GM10248 (cell line): Measurements from ENCODE around the gene KCTD7.
"Not testable (repeated sequence)": the region's sequence is repeated elsewhere in the genome, so short reads cannot be mapped to it uniquely, and the experiment has no call there.

Experiments used
- CTCF ChIA-PET: fragments of 300-600 bp; sonication (Branson Sonifier 250); formaldehyde crosslinking; extraction: SDS; loops from one replicate; lab custom pipeline; 2021; ENCODE audit warnings: antibody characterized with exemption; lab: Yijun Ruan, JAX
- POLR2A ChIA-PET: fragments of 350-650 bp; sonication (Branson Sonifier 250); formaldehyde crosslinking; extraction: SDS; loops from one replicate; lab custom pipeline; 2020; ENCODE audit warnings: antibody characterized with exemption; lab: Yijun Ruan, JAX
- DNase-seq: peaks from one replicate; pipeline ENCODE4 v3.0.0; 2012; ENCODE audit errors: extremely low spot score
- TF ChIP-seq, protein P1 (sequence below): IDR thresholded peaks from 2 replicates; pipeline ENCODE4 v1.5.1; 2012; ENCODE audit warnings: mild to moderate bottlenecking, low read depth; ENCODE audit errors: extremely low read depth, missing control alignments, control extremely low read depth

KCTD7 gene

DNA sequence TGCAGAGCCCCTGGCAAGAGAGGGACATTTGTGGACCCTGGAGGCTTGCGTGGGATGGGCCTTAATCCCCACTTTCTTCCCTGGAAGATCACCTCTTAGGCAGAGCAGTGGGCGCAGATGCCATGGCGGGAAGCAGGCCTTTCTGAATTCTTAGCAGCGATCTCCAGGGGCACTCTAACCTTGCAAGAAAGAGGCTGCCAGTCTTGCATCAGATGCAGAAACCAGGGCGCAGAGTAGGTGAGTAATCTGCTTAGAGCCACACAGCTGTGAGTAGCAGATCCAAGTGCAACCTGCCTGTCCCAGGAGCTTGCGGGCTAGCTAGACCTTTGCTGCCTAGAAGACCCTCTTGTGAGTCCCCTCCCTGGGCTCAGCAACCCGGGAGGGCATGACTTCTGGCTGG lies 40.0 kb downstream of the KCTD7 start:
- POLR2A ChIA-PET, result interaction anchor here (1.3 kb wide), 1 partner anchor 14 kb away, joined by 3 read pairs; no protein-coding TSS in a partner anchor
- TF ChIP-seq, protein P1, sequence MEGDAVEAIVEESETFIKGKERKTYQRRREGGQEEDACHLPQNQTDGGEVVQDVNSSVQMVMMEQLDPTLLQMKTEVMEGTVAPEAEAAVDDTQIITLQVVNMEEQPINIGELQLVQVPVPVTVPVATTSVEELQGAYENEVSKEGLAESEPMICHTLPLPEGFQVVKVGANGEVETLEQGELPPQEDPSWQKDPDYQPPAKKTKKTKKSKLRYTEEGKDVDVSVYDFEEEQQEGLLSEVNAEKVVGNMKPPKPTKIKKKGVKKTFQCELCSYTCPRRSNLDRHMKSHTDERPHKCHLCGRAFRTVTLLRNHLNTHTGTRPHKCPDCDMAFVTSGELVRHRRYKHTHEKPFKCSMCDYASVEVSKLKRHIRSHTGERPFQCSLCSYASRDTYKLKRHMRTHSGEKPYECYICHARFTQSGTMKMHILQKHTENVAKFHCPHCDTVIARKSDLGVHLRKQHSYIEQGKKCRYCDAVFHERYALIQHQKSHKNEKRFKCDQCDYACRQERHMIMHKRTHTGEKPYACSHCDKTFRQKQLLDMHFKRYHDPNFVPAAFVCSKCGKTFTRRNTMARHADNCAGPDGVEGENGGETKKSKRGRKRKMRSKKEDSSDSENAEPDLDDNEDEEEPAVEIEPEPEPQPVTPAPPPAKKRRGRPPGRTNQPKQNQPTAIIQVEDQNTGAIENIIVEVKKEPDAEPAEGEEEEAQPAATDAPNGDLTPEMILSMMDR, result no peak
- CTCF ChIA-PET, result interaction anchor here (0.8 to 1.2 kb wide), 2 partner anchors 11 kb away, joined by 3 read pairs; no protein-coding TSS in a partner anchor

DNA sequence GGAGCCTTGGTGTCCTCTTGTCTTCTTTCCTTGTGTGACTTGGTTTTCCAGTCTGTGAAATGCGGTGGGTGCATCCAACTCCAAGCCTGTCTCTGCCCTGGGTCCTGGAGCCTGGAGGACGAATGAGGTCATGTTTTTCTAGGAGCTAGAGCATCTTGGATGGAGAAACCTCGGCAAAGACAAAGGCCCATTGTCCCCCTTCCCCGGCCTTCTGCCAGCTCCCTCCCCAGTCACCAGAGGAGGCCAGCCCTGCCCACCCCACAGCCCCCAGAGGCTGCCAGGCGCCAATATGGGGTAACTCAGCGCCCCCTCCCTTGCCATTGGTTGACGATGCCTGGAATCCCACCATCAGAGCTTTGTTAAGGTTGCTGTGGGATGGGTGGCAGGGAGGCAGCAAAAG lies 40.4 kb downstream of the KCTD7 start:
- ChIA-PET POLR2A (interaction anchor here (1.3 kb wide), 1 partner anchor 15 kb away, joined by 3 read pairs; no protein-coding TSS in a partner anchor), CTCF (interaction anchor here (1.2 kb wide), 1 partner anchor 11 kb away, joined by 3 read pairs; no protein-coding TSS in a partner anchor)
- no peak for DNase-seq
- TF ChIP-seq, protein P1, result no peak

More for the DNA sequence above, 40.0 kb downstream of the KCTD7 start:
- no peak for DNase-seq

DNA sequence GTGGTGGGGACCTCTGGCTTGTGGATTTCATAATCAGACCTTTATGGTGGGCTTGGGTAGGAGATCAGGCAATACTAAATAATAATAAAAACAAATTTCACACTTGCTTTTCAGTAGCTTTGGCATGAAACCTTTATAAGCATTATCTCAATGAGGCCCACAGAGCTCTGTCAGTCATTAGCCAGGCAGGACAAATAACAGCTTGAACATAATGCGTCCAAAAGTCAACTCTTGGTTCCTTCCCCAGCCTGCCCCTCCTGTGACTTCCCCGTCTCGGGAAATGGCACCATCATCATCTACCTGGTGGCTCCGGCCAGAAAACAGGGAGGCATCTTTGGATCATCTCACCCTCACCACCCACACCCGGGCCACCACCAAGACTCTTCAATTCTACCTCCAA lies 40.8 kb downstream of the KCTD7 start:
- DNase-seq, result no peak
- ChIA-PET CTCF (interaction anchor here (1.2 kb wide), 1 partner anchor 11 kb away, joined by 3 read pairs; no protein-coding TSS in a partner anchor), POLR2A (interaction anchor here (1.3 kb wide), 1 partner anchor 15 kb away, joined by 3 read pairs; no protein-coding TSS in a partner anchor)
- TF ChIP-seq, protein P1, result no peak

DNA sequence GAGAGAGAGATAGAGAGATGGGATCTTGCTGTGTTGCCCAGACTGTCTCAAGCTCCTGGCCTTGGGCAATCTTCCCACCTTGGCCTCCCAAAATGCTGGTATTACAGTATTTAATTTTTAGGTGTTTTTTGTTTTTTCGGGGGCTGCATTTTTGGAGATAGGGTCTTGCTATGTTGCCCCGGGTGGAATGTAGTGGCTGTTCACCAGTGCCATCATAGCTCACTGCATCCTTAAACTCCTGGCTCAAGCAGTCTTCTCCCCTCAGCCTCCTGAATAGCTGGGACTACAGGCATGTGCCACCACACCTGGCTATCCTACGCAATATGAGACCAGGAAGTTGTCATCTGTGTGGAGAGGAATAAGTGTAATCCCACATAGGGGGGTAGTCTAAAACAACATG lies 42.4 kb downstream of the KCTD7 start:
- DNase-seq, result no peak
- ChIA-PET CTCF (no interaction called here), POLR2A (no interaction called here)
- TF ChIP-seq, protein P1, result no peak

DNA sequence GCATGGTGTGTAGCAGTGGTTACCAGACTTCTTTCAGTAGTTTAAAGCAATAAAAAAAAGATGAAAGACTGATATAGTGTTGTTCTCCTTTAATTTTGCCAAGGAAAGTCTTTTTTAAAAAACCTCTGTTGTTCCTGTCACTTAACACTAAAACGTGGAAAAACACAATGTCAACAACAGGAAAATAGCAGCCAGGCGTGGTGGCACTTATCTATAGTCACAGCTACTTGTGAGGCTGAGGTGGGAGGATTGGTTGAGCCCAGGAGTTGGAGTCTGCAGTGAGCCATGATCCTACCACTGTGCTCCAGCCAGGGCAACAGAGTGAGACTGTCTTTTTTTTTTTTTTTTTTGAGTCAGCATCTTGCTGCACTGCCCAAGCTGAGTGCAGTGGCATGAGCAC lies 42.8 kb downstream of the KCTD7 start:
- POLR2A ChIA-PET, DNase-seq, CTCF ChIA-PET: not testable (repeated sequence)

DNA sequence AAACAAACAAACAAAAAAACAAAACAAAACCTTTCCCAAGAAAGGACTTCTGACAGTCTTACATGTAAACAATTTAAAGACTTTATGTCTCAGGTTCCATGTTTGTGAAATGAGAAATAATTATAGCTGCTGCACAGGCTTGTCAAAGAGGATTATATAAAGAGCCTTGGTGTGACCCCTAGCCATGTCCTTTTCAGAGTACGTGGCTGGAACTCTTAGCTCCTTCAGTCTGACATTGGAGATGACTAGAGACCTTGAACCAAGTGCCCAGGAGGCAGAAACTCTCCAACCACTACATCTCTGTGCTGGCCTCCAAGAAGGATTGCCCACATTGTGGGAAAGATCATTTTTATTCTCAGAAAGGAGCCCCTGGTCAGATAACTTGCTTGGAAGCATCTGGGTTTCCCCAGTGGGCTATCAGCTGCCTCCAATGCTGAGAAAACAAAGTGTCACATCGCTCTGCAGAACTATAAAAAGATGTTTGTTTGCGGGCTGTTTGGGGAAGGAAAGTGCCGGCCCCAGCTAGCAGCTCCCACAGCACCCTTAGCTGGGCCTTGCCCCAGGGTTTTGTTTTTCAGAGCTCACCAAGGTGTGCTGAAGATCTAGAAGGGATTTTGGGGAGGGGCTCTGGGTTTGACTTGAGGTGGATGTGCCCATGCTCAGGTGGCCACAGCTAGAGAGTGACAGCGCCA lies 43.9 kb downstream of the KCTD7 start:
- CTCF ChIA-PET, result interaction anchor here (0.7 kb wide), 1 partner anchor 28 kb away, joined by 3 read pairs; no protein-coding TSS in a partner anchor

DNA sequence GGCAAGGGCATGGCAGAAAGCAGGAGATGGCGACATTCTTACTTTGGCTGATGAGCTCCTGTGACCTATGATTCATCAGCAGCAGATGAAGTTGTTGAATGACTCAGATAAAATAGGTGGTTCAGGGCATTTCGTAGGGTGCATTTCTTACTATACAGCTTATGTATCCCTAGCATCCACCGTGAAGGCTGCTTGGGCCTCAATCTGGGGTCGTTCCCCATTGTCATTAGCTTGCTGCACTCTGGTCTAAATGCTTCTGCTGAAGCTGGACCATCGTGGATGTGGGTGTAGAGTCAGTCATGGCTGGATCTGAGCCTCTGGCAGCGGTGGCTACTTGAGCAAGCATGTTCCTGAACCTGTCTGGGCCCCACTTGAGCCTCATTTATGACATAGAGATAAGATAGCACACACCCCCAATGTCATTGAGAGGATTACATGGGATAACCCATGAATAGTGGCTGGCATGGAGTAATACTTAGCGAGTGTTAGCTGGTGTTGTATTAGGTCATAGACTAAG lies 44.5 kb downstream of the KCTD7 start:
- DNase-seq, CTCF ChIA-PET: not testable (repeated sequence)
- POLR2A ChIA-PET, result interaction anchor here (1.5 kb wide), 1 partner anchor 19 kb away, joined by 4 read pairs; no protein-coding TSS in a partner anchor

More for the DNA sequence above, 43.9 kb downstream of the KCTD7 start:
- not testable (repeated sequence) for DNase-seq
- POLR2A ChIA-PET, result interaction anchor here (1.5 kb wide), 1 partner anchor 19 kb away, joined by 4 read pairs; no protein-coding TSS in a partner anchor
